ENCODE results near the gene WDR1.
A peak's percentile ranks its signal among the peaks of the same experiment; 100 is the strongest.

The WDR1 gene

GRCh38 chr4:10075953-10076391, 40.6 kb downstream of the WDR1 start:
- DNase-seq (ENCODE audit: low read depth in 2 of 2), result peak in 1 of 2 donors; percentile 24
- H3K4me3 ChIP-seq (replicated peaks in 1 of 2; ENCODE audit: low read depth in 2 of 2, low read length in 2 of 2), result no peak overlapping the region
- TF ChIP-seq, protein P1, sequence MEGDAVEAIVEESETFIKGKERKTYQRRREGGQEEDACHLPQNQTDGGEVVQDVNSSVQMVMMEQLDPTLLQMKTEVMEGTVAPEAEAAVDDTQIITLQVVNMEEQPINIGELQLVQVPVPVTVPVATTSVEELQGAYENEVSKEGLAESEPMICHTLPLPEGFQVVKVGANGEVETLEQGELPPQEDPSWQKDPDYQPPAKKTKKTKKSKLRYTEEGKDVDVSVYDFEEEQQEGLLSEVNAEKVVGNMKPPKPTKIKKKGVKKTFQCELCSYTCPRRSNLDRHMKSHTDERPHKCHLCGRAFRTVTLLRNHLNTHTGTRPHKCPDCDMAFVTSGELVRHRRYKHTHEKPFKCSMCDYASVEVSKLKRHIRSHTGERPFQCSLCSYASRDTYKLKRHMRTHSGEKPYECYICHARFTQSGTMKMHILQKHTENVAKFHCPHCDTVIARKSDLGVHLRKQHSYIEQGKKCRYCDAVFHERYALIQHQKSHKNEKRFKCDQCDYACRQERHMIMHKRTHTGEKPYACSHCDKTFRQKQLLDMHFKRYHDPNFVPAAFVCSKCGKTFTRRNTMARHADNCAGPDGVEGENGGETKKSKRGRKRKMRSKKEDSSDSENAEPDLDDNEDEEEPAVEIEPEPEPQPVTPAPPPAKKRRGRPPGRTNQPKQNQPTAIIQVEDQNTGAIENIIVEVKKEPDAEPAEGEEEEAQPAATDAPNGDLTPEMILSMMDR (IDR thresholded peaks at IDR 0.05; ENCODE audit: low read depth, low read length), result no peak

- TF ChIP-seq, protein P1 (IDR thresholded peaks at IDR 0.05; ENCODE audit: low read depth, low read length), result no peak
- no peak overlapping the region for H3K4me3 ChIP-seq (replicated peaks in 1 of 2; ENCODE audit: low read depth in 2 of 2, low read length in 2 of 2)
- no peak for DNase-seq (ENCODE audit: low read depth in 2 of 2)
Observed at GRCh38 chr4:10075158-10075863, 41.3 kb downstream of the WDR1 start.

DNA sequence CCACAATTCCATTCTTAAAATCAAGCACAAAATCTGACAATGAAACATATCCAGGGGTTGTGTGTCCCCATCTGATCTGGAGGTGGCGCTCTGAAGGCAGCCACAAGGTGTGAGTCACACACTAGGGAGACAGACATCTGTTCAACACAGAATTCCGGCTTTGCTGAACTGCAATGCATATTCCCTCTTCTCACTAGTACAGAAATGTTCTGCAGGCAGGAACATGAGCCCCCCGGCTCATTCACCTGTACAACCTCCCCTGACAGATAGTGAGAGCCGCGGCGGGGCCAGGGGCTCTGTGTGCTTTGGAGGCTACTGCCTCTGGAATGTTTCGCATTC, 41.9 kb downstream of the WDR1 start:
- peak; percentile 50 to 75 for DNase-seq (ENCODE audit: low read depth in 2 of 2)
- no peak overlapping the region for H3K4me3 ChIP-seq (replicated peaks in 1 of 2; ENCODE audit: low read depth in 2 of 2, low read length in 2 of 2)
- TF ChIP-seq, protein P1 (IDR thresholded peaks at IDR 0.05; ENCODE audit: low read depth, low read length), result peak; percentile 70

- no peak for DNase-seq (ENCODE audit: low read depth in 2 of 2)
Observed at GRCh38 chr4:10074076-10074766, 42.4 kb downstream of the WDR1 start.

DNA sequence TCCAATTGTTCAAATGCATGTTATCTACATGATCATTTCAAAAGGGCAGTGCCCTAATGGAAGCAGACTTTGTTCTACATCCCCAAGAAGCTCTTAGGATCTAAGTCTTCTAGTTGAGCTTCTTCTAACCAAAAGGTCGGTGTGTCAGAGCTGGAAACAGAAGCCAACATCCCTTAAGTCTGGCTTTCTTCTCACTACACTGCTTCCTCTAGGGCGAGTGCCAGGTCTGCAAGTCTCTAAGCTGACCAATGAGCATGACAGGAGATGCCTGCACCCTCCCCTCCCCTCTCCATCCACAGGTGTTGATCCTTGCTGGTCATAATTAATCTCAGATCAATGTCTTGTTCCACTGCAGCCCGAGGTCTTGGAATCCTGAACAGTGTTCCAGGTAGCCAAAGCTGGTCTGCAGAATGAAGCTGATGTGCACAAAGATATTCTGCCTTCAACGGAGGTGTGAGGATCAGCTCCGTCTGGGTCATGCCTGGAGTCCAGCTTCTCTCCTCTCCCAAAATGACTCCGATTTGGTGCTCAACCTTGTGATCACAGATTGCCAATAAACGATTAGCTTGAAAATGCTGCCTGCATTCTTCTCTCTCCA, 44.1 kb downstream of the WDR1 start:
- TF ChIP-seq, protein P1 (IDR thresholded peaks at IDR 0.05; ENCODE audit: low read depth, low read length), result no peak
- H3K4me3 ChIP-seq (replicated peaks in 1 of 2; ENCODE audit: low read depth in 2 of 2, low read length in 2 of 2), result no peak overlapping the region
- peak in 1 of 2 donors; percentile 26 for DNase-seq (ENCODE audit: low read depth in 2 of 2)

More at GRCh38 chr4:10074076-10074766, 42.4 kb downstream of the WDR1 start:
- TF ChIP-seq, protein P1 (IDR thresholded peaks at IDR 0.05; ENCODE audit: low read depth, low read length), result no peak
- no peak overlapping the region for H3K4me3 ChIP-seq (replicated peaks in 1 of 2; ENCODE audit: low read depth in 2 of 2, low read length in 2 of 2)

DNA sequence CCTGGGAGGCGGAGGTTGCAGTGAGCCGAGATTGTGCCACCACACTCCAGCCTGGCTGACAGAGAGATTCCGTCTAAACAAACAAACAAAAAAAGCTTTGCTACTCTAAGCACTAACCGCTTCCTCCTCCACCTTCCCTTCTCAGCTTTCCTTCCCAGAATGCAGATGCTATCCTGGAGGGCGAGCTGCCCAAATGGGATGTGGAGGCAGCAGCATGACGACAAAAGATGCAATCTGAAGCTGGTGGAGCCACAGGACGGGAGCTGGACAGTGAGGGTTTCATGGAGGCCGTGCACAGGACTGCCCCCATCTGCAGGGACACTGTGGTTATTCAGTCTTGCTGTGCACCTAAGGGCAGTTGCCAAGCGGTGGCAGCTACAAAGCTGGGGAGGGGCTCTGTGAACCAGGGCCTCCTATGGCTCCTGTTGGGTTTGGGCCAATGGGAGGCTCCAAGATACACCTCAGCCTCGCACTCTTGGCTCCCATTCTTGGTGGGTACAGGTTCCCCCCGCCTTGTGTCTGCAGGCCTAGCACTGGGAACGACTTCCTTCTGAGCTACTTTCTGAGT, 47.4 kb downstream of the WDR1 start:
- TF ChIP-seq, protein P1 (IDR thresholded peaks at IDR 0.05; ENCODE audit: low read depth, low read length), result no peak
- no peak for DNase-seq (ENCODE audit: low read depth in 2 of 2)

More for the DNA sequence above, 47.4 kb downstream of the WDR1 start:
- H3K4me3 ChIP-seq (replicated peaks in 1 of 2; ENCODE audit: low read depth in 2 of 2, low read length in 2 of 2), result no peak overlapping the region
